Peyer's patch (tissue), 4 donors: ENCODE measurements around the gene C1QTNF6.

Source experiments
- POLR2A ChIP-seq, 2 donors: fragments of 450-650 bp; IDR thresholded peaks; one replicate each; pipeline ENCODE4 v1.5.1; 2017; ENCODE audit warnings: antibody characterized with exemption in 2 of 2, mild to moderate bottlenecking in 2 of 2, moderate library complexity in 2 of 2
- TF ChIP-seq, protein P1 (sequence below), 6 experiments: fragments of 450-650 bp in 4 of 6; fragments of 200-600 bp in 2 of 6; sonication (generic) in 1 of 6; IDR thresholded peaks; one replicate each; pipeline ENCODE4 v1.5.1; 2017 to 2019; ENCODE audit warnings: antibody characterized with exemption in 6 of 6, mild to moderate bottlenecking in 3 of 6, moderate library complexity in 1 of 6

- TF ChIP-seq POLR2A (IDR thresholded peaks at IDR 0.05) = no peak
- TF ChIP-seq, protein P1, sequence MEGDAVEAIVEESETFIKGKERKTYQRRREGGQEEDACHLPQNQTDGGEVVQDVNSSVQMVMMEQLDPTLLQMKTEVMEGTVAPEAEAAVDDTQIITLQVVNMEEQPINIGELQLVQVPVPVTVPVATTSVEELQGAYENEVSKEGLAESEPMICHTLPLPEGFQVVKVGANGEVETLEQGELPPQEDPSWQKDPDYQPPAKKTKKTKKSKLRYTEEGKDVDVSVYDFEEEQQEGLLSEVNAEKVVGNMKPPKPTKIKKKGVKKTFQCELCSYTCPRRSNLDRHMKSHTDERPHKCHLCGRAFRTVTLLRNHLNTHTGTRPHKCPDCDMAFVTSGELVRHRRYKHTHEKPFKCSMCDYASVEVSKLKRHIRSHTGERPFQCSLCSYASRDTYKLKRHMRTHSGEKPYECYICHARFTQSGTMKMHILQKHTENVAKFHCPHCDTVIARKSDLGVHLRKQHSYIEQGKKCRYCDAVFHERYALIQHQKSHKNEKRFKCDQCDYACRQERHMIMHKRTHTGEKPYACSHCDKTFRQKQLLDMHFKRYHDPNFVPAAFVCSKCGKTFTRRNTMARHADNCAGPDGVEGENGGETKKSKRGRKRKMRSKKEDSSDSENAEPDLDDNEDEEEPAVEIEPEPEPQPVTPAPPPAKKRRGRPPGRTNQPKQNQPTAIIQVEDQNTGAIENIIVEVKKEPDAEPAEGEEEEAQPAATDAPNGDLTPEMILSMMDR (IDR thresholded peaks at IDR 0.05) = no peak
These were observed 26.1 kb upstream of the C1QTNF6 start for GRCh38 chr22:37213941-37214730.
